IPS-NIHi7 (cell line): ENCODE measurements around the gene PRXL2C.
A peak's percentile ranks its signal among the peaks of the same experiment; 100 is the strongest.
"Not testable (repeated sequence)": the region's sequence is repeated elsewhere in the genome, so short reads cannot be mapped to it uniquely, and the experiment has no call there.

ENCODE experiments used
- DNase-seq: peaks from one replicate; pipeline ENCODE4 v3.0.0; 2012; ENCODE audit warnings: mixed read lengths; ENCODE audit errors: extremely low spot score

Gene PRXL2C

DNA sequence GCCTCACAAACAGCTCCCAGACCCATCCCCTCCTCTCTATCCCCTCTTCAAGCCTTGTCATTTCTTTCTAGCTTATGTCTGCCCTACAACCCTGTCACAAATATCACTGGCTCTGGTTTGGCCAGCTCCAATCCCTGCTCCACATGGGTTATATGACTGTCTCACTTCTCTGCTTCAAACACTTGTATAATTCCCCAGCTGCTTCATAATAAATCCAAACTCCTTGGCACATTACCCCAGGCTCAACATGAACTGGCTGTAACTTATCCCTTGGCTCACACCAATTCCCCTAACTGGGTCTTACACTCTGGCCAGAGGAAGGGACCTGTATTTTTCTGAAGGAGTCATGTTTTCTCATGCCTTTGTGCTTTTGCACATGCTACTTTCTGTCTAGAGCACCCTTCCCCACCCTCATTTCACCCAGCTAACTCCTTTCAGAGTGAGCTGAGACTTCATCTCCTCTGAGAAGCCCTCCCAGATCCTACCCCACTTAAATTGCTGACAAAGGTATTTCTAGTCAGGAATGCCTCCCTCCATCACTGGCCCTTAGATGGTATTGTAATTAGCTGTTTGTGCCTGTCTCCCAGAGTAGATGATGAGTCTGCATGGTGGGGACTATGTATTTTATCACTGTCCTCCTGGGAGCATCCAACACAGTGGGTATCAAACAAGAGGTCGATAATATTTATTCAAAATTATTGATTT lies 5.3 kb downstream of the PRXL2C start:
- no peak for DNase-seq

DNA sequence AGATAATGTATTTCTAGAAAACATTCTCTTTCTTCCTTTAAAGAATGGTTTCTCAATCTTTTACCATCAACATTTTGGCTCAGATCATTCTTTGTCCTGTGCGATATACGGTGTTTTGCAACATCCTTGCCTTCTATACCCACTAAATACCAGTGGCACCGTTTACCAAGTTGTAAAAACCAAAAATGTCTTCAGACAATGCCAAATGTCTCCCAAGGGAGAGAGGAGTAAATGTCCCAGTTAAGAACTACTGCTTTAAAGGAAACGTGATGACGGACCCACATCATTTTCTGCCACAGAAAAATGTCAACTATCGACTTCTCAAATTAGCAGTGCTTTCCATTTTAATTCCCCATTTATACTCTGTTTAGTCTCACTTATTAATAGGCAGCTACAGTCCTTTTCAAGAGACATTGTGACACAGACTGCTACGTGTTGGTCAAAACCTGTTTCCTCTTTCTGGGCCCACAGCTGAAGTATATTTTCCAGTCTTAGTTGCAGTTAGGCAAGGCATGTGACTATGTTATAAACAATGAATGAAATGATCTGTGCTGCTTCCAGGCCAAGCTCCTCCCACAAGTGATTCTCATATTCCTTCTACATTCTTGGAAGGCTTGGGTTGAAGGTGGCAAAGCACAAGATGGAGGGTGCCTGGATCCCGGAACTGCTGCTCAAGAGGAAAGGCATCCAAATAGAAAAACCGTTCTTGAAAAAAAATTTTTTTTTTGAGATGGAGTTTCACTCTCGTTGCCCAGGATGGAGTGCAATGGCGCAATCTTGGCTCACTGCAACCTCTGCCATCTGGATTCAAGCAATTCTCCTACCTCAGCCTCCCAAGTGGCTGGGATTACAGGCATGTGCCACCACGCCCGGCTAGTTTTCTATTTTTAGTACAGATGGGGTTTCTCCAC lies 8.8 kb downstream of the PRXL2C start:
- DNase-seq: no peak

DNA sequence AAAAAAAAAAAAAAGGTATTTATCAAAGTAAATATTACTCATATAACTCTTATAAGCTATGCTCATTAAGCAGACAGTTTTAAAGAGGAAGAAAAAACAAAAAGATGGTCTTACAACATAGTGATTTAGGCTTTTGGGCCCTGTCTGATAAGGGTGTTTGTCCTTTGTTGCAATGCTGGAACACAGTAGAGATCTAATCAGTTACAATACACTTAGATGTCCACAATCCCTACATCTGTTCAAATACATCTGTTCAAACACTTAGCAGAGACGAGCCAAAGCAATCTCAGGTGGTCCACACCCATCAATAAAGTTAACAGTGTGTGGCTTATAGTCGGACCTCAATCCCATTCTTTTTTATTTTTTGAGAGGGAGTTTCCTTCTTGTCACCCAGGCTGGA lies 11.0 kb downstream of the PRXL2C start:
- no peak for DNase-seq

DNA sequence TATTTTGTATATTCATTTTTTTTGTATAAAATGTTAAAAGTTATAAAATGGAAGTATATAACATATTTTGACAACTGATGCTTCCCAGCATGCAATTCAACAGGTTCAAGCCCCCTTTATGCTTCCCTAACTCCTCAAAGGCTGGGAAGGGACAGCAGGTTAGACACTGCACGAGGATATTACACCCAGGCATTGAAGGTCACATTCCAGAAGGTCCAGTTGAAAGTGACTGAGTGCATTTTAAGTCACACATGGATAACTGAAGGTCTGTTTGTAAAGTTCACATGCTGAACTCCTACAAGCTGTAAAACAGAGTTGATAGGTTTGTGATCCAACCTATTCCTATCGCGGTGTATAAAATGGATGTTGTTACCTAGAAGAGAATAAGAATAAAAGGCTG lies 13.6 kb downstream of the PRXL2C start:
- DNase-seq: no peak

DNA sequence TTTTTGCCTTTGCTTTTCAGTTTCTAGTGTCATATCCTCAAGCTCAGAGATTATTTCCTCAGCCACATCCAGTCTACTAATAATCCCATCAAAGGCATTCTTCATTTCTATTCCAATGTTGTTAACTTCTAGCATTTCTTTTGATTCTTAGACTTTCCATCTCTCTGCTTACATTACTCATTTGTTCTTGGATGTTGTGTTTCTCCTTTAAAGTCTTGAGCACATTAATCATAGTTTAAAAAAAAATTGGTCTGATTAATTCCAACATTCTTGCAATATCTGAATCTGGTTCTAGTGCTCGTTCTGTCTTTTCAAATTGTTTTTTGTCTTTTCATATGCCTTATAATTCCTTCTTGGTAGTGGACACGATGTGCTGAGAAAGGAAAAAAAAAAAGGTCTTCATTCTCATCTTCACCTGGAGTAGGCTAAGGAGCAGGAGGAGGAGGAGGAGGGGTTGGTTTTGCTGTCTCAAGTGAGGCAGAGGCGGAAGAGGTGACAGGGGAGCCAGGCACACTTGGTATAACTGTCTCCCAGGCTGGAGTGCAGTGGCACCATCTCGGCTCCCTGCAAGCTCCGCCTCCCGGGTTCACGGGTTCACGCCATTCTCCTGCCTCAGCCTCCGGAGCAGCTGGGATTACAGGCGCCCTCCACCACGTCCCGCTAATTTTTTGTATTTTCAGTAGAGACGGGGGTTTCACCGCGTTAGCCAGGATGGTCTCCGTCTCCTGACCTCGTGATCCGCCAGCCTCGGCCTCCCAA lies 16.3 kb downstream of the PRXL2C start:
- no peak for DNase-seq

DNA sequence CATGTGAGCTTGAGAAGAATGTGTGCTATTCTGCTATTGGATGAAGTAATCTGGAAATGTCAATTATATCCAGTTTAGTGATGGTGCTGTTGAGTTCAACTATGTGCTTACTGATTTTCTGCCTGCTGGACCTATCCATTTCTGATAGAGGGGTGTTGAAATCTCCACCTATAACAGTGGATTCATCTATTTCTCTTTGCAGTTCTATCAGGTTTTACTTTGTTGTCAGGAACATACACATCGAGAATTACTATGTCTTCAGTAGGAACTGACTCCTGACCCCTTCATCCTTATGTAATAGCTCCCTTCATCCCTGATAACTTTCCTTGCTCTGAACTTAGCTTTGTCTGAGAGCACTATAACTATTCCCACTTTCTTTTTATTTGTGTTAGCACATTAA lies 18.7 kb downstream of the PRXL2C start:
- DNase-seq: no peak

DNA sequence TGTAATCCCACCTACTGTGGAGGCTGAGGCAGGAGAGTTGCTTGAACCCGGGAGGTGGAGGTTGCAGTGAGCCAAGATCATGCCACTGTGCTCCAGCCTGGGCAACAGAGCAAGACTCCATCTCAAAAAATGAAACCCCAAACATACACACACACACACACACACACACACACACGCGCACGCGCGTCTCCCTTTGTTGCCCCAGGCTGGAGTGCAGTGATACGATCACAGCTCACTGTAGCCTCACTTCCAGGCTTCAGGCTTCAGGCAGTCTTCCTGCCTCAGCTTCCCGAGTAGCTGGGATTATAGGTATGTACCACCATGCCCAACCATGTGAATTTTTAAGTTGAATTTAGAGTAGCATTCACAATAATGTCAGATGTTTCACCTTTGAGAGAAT lies 21.5 kb downstream of the PRXL2C start:
- not testable (repeated sequence) for DNase-seq

DNA sequence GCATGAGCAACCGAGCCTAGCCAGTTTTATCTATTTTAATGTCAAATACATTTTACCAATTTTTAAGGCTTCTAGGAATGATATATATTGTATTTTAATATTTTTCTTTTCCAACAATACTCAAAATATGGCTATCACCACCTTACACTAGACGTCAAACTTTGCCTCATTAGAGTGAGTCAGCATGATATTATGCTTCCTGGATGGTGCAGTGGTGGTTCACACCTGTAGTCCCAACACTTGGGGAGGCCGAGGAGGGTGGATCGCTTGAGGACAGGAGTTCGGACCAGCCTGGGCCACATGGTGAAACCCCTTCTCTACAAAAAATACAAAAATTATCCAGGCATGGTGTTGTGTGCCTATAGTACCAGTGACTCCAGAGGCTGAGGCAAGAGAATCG lies 28.2 kb downstream of the PRXL2C start:
- no peak for DNase-seq

DNA sequence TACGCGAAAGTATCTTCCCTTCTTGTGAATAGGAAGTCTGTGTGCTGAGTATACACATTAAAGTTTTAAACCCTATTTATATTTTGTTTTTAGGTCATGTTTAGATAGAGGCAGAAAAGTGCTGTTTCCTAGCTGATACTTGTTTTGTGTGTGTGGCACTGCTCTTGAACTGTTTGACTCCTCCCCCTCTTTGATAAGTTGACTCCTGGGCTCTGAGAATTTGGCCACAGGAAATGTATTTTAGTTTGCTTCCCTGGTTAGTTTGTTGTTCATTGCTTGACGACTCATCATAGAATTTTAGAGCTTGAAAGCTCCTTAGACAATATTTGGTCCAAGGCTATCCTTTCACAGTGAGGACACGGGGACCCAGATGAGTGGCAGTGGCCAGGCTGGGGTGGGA lies 33.5 kb downstream of the PRXL2C start:
- peak; percentile 33 for DNase-seq

DNA sequence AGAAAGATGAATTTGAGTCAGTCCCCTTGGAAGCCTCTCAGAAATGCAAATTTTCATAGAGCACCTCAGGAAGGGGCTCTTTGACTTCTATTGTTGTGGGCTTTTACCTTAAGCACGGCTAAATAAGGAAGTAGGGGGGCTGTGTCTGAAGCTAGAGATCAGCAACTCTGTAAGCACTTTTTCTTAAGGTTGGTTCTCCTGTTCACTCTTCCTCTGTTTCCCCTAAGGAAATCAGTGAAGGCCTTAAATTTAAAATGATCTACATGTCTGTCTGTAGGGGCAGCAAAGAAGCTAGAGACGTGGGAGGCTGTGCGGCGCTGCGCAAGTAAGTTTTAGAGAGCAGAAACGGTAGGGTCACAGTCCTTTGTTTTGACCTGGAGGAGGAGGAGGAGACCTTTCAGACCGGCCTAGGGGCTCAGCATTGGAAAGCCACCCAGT lies 34.3 kb downstream of the PRXL2C start:
- DNase-seq: peak; percentile 64

DNA sequence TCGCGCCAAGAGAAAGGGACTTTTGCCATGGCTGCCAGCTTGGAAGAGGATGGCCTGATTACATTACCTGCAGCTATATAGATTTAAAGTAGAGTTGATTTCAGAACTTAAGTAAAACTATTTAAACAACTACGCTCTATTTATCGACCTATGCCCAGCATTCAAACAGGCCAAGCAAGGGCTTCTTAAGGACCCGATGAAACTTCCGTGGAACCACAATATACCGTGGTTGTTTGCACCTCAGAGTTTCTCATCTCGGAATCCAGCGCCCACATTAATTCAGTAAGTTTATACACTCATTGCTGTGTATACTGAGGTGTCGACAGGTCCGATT lies 35.0 kb downstream of the PRXL2C start:
- no peak for DNase-seq

DNA sequence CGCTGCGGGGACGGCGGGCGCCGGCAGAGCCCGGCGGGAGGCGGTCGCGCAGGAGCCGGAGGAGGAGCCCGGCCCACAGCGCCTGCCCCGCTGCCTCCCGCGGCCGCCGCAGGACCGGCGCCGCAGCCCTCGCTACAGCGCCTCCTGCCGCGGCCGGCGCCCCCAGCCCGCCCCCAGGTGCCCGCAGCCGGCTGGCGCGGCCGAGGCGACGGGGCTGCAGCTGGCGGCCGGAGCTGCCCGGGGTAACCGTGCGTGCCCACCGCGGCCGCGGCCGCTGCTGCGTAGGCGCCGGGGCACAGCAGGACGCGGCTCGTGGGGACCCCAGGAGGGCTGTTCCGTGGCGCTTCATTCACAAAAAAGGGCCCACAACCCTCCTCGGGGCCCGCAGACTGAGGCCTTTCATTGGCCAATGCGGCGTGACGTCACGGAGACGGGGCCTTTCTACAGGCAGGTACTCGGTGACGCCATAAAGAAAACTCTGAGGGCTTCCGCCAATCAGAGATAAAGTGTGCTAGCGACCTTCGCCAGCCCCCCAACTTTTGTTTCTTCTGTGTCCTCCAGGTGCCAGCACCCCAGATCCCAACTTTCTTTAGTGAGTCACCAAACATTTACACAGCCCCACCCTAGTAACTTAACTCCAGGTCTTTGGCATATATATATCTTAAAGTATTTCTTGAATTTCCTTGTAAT lies 35.5 kb downstream of the PRXL2C start, which contains the start of gene CDC14B:
TSS of gene CDC14B (minus strand) at position 353 of the 690 bp plus-strand sequence. CDS start 465 bp downstream, outside the sequence.
- peak; percentile 89 for DNase-seq

DNA sequence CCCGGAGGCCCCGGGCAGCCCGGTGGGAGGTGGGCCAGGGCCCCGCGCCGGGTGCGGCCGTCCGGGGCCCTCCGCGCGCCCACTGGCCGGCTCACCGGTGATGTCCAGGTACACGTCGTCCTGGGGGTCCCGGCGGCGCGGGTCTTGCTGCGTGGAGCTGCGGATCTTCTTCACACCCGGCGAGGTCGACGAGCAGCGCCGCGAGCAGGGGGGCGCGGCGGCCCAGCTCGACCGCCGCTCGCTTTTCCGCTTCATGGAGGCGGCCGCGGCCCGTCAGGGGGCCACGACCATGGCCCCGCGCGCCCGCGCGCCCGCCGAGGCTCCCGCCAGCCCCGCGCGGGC lies 36.0 kb downstream of the PRXL2C start:
- DNase-seq: no peak

DNA sequence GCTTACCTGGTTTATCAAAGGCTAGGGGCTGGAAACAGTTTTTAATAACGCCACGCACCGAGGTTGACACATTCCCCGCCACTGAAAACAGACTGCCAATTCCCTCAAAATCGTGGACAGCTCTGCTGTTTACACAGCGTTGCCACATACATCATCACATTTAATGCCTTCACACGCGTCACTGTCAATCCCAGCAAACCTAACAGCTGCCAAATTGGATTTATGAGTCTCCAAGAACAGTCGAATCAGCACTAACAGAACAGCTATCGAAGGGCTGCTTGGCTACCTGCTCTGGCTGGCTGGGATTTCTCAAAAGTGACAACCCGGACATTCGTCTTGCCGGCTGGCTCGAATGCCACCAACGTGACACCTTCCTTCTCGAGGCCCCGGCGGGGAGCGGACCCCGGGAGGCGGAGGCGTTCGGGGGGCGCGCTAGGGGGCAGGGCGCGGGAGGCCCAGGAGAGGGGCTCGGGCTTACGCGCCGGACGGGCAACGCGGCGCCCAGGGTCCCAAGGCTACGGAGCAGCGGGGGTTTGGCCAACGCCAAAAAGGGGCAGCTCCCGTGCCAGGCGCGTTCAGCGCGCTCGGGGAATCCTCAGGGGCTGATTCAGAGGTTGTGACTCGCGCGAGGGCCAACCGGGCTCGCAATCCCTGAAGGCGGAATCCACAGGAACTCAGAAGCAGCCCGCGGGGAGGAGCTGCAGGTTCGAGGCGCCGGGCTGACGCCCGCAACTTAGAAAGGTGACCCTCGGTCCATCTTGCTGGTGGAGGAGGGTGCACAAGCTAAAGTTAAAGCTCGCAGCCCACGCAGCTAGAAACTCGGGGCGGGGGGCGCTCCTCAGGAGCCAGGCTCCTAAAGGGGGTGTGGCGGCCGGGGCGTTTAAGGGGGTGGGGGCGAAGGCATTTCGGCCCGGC lies 36.7 kb downstream of the PRXL2C start:
- no peak for DNase-seq

DNA sequence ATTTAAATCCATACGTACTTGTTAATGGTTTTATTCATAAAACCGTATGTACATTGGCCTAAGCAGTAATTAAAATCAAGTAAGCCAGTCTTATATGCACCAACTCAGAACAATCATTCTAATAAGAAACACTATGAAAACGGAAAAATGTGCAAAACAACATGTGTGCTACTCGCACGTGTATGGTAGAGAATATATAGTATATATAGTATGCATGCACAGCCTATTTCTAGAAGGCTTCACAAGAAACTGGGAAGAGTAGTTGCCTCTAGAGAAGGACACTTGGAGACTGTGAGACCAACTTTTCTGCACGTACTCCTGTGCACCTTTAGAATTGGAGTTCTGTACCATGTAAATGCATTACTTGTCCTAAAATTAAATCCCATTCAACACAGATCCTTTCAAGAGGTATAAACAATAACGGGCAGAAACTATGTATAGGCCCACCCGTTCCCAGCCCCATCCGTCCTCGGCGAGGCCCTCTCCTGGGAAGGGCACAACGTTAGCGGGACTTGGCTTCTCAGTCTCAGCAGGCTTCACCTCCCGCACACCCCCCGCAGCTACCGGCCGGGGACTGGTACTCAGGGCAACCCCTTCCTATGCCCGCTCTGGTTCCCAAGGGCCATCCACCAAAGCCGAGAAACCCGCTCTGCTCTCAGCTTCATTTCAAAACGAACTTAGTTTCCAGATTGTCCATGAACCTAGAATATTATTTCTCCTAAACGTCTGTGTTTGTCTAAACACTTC lies 37.5 kb downstream of the PRXL2C start:
- DNase-seq: no peak

DNA sequence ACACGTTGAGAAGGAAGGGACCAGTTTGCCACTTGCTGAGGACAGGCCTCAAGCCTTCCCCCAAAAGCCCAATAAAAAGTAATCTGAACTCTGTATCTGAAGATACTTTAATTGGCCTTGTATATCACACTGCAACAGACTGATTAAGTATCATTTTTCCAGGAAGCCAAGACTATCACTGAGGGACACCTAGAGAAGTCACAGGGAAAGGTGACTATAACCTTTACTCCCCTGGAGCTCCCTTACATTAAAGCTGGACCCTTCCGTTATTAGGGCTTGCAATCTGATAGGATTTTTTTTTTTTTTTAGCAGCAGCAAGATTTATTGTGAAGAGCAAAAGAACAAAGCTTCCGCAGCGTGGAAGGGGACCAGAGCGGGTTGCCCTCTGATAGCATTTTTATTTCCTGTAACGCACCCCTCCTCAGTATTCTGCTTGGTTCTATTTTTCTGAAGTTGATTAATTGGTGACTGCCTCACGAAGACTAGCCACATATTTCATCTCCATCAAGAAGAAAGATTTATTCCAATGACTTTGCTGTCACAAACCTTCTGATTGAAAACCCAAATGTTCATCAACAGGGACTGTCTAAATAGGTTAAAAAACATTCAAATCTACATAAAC lies 38.2 kb downstream of the PRXL2C start:
- DNase-seq: no peak

DNA sequence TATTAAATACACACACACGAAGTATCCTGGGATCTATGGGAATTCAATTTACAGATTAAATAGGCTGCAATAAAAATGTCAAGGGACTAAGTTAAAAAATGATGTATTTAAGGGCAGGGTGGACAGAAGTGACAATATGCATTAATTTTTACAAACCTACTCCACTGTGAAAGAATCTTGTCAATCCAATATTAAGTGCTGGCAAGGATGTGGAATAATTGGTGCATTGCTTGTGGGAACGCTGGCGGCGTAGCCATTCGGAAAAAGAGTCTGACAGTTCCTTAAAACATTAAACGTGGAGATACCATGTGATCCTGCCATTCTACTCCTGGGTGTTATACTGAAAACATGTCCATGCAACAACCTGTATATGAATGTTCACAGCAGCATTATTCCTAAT lies 39.7 kb downstream of the PRXL2C start:
- no peak for DNase-seq

DNA sequence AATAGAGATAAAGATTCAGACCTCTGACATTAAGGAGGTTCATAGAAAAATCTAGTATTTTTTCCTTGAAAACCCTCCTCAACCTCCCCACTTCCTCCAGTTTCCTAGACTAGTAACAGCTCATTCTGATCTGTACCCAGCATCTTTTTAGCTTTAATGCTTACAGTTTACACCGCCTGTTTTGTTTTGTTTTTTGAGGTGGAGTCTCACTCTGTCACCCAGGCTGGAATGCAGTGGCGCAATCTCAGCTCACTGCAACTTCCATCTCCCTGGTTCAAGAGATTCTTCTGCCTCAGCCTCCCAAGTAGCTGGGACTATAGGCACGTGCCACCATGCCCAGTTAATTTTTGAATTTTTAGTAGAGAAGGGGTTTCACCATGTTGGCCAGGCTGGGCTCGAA lies 40.5 kb downstream of the PRXL2C start:
- DNase-seq: not testable (repeated sequence)

DNA sequence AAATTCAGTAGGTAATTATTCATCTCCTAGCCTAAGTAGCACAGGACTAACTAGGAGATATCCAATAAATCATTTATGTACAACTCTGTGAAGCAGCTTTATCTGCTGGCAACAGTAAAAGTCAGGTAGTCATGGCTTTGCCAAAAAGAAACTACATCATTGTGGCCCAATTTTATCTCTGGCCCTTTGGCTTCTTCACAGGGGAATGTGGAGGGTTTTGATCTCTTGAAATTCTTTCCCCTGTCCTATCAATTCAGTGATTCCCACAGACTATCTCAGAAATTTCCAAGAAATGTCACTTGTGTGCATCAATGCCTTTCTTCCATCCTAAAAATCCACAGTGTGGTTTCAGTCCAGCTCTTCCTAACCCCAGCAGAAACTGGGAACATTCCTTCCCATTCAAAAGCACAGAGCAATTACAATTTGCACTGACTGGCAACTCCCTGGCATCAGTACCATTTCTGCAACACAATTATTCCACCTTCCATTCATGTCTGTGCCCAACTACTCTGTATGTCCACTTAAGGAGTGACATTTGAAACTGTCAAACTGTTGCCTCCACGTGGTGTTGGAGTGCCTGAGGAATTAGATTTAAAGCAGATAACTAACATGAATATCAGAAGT lies 42.0 kb downstream of the PRXL2C start:
- no peak for DNase-seq
